A673 (cell line): ENCODE data around the gene SPO11.

Experiments used
- EZH2 ChIP-seq: fragments of 200-600 bp; sonication (generic); IDR thresholded peaks from 2 replicates; pipeline ENCODE4 v1.6.1; 2017; ENCODE audit warnings: borderline replicate concordance, low read depth, mild to moderate bottlenecking, mixed read lengths, antibody characterized with exemption, low read length; ENCODE audit not compliant: poor library complexity, severe bottlenecking
- TF ChIP-seq, protein P1 (sequence below): fragments of 300-800, 200-600 bp; sonication (generic); conservative IDR thresholded peaks from 2 replicates; pipeline ENCODE4 v1.5.1; 2017; ENCODE audit warnings: low read depth, mild to moderate bottlenecking, antibody characterized with exemption, low read length, moderate library complexity, mixed read lengths

DNA sequence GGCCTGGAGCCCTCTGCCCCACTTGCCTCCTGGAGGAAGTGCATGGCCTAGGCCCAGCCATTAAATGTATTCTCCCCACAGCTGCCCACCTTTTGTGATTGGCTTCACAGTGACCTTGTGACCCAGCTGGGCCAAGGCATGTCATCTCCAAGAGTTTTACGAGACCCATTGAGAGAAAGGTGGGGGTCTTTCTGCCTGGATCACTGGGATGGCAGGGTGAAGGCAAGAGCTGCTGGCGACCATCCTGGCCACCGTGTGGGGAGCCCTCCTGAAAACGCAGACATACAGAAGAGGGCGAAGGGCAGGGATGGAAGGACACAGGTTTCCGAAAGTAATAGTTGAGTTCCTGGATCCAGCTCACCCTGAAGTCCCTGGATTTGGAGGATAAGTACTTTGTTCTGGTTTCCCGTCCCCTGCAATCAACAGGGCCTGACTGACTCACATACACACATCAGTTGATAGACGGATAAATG lies 12.3 kb upstream of the SPO11 start:
- TF ChIP-seq, protein P1, sequence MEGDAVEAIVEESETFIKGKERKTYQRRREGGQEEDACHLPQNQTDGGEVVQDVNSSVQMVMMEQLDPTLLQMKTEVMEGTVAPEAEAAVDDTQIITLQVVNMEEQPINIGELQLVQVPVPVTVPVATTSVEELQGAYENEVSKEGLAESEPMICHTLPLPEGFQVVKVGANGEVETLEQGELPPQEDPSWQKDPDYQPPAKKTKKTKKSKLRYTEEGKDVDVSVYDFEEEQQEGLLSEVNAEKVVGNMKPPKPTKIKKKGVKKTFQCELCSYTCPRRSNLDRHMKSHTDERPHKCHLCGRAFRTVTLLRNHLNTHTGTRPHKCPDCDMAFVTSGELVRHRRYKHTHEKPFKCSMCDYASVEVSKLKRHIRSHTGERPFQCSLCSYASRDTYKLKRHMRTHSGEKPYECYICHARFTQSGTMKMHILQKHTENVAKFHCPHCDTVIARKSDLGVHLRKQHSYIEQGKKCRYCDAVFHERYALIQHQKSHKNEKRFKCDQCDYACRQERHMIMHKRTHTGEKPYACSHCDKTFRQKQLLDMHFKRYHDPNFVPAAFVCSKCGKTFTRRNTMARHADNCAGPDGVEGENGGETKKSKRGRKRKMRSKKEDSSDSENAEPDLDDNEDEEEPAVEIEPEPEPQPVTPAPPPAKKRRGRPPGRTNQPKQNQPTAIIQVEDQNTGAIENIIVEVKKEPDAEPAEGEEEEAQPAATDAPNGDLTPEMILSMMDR: no peak
- TF ChIP-seq EZH2: no peak
